Aortic smooth muscle cell (primary cell): ENCODE measurements around the gene EBPL. TPM values are rescaled to one million over a fixed set of nuclear protein-coding genes. Genes with fewer than 3 reads are reported as not detected.

ENCODE experiments used
- total RNA-seq: library from RNA; depleted of rRNA; stranded (reverse); fragments of >200 nt; gene quantifications from 2 replicates; pipeline ENCODE4 v1.2.3, GENCODE V29; 2014

Gene EBPL
- total RNA-seq: 39.2 and 50.5 TPM in 2 replicates

GRCh38 chr13:49690995-49691784 is at the start of gene EBPL:
Gene EBPL, minus strand, starts transcription at chr13:49691486. Its CDS starts 62 bp downstream, at chr13:49691424.

GRCh38 chr13:49627831-49628652 is 63.2 kb downstream of the EBPL start, which contains the start of gene ARL11:
Gene ARL11, plus strand, starts transcription at chr13:49628507. Its CDS starts 1,941 bp downstream, at chr13:49630448.

Other genes starting within 250 kb of the EBPL start
- 13.9 and 16.4 TPM in 2 replicates for gene CAB39L, start 247.4 kb downstream of the EBPL start, total RNA-seq
- gene SETDB2, start 247.2 kb downstream of the EBPL start, total RNA-seq: 6.7 and 9.5 TPM in 2 replicates
- gene PHF11, start 195.5 kb downstream of the EBPL start, total RNA-seq: 23.9 and 27.7 TPM in 2 replicates
- gene RCBTB1, start 105.9 kb downstream of the EBPL start, total RNA-seq: 16.8 and 18.3 TPM in 2 replicates
- not detected in 2 replicates for gene ARL11, start 63.0 kb downstream of the EBPL start, total RNA-seq
- 23.0 and 28.8 TPM in 2 replicates for gene KPNA3, start 101.2 kb upstream of the EBPL start, total RNA-seq
- gene SPRYD7, start 244.9 kb upstream of the EBPL start, total RNA-seq: 5.2 TPM in 2 replicates